Retina (tissue), 1 donor: ENCODE results near the gene CBFB.
"Not testable (repeated sequence)": the region's sequence is repeated elsewhere in the genome, so short reads cannot be mapped to it uniquely, and the experiment has no call there.

Source experiments
- DNase-seq: peaks from one replicate; pipeline ENCODE4 v3.0.0-alpha.2; 2016

The CBFB gene

DNA sequence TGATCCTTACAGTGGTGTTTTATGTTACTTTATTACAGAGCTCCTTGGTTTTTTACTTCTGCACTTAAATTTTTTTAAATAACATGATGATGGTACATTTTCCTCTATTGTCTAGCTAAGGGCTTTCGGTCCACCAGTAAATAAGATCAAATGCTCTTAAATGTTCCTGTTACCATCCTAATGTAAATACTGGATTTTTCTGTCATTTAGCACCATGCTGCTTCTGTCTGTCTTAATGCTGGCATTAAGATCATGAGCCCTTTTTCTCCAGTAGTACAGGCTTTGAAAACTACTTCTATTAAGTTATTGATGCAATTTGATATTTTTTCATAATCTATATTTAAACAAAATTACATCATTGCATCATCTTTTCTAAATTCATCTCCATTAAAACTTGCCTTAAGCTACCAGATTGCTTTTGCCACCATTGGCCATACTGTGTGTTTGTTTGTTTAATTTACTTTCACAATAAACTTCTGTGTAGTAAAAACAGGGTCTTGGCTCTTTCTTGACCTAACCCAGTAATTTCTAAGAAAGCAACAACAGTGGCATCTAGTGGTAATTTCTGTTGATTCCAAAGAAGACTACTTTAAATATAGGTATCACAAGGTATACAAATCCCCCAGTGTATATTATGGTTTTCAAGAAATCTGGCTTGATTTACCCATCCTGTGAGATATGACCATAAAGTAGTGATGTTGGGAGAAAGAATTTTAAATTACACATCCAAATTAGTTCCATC, 71.8 kb downstream of the CBFB start:
- DNase-seq: no peak

DNA sequence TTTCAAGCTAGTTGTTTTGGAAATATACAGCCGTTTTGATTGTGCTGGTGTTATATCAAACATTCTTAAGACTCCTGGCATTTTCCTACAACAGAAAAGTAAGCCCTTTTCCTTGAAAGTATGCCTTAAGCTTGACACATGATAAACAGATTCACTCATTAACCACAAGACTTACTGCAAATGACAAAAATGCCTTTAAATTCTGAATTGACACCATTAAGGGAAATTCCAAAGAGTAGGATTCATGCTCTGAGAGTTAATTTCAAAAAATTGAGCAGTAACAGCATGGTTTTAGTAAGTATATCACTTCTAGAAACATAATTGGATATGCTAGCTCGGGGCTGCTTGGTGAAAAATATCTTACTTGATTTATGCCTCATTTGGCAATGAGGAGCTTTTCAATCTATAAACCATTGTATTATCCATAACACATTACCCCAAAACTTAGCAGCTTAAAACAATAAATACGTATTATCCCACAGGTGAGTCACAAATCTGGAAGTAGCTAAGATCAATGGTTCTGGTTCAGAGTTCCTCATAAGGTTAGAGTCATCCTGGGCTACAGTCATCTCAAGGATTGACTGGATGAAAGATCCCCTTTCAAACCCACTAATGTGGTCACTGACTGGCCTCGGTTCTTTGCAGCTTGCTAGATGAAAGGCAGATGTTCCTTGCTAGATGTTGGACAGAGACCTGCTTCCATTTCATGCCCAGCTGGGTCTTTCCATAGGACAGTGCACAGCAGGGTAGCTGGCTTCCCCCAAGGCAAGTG, 72.5 kb downstream of the CBFB start:
- no peak for DNase-seq

DNA sequence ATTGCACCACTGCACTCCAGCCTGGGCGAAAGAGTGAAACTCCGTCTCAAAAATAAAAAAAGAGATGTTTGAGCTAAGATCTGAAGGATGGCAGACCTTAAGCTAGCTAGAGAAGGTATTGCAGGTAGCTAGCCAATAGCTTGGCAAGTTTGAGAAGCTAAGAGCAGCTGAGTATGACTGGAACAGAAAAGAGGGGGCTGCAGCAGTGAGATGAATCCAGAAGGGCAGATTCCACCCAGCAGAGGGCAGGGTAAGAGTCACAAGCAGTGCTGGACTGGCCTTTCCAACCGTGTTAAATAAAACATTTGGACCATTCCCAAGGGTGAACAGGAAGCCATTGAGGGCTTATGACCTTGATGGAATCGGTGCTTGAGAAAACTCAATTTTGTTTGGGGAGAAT, 75.1 kb downstream of the CBFB start:
- no peak for DNase-seq

DNA sequence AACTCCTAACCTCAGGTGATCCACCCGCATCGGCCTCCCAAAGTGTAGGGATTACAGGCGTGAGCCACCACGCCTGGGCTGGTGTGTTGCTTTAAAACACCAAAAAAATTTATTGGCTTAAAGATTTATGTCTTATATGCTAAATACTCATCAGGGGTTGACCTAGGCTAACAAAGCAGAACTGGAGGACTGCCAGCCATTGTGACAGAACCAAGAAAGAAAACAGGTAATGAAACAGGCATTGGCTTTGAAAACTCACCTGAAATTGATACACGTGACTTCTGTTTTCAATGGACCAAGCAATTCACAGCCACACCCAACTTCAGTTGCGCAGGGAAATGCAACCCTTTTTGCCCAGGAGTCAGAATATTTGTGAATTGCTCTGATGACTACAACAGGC, 75.9 kb downstream of the CBFB start:
- DNase-seq: no peak

DNA sequence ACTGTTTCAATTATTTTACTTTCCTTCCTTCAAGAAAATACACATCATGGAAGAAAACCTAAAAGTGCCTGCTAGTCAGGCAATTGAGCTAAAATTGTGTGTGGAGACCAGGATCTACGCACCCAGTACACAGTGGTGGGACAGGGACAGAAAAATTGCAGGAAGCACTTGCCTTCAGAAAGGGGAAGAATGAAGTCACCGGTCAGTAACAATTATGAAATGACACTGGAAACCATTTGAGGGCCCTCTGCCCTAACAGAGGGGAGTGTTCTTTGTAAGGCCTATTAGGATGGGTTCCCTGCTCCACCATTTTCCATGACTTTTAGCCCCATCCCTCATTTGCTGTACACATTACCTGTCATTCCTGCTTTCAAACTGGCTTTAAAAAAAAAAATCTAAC, 76.3 kb downstream of the CBFB start:
- no peak for DNase-seq

DNA sequence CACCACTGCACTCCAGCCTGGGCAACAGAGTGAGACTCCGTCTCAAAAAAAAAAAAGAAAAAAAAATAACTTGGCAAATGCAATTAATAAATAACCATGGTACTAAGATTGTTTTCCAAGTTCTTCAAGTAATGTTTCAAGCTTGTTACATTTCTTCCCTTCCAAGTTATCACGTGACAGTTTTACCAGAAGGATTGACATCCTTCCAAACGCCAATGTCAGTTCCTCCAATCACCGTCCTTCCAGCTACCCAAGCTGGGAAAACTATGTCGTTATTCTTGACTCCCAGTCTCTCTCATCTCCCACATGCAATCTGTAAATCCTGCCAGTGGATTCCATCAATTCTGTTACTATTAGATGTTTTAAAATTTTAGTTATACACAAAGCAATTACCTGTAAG, 76.9 kb downstream of the CBFB start:
- DNase-seq: no peak

DNA sequence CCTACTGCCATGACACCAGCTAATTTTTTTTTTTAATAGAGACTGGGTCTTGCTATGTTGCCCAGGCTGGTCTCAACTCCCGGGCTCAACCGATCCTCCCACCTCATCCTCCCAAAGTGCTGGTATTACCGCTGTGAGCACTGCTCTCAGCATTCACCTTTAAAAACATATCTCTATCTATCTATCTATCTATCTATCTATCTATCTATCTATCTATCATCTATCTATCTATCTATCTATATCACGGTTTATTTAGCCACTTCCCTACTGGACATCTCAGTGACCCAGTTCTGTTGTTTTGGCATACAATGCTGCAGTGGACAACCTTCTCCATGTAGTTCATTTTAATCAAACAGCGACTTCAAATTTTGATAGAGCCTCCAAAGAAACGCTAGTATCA, 79.5 kb downstream of the CBFB start:
- no peak for DNase-seq

DNA sequence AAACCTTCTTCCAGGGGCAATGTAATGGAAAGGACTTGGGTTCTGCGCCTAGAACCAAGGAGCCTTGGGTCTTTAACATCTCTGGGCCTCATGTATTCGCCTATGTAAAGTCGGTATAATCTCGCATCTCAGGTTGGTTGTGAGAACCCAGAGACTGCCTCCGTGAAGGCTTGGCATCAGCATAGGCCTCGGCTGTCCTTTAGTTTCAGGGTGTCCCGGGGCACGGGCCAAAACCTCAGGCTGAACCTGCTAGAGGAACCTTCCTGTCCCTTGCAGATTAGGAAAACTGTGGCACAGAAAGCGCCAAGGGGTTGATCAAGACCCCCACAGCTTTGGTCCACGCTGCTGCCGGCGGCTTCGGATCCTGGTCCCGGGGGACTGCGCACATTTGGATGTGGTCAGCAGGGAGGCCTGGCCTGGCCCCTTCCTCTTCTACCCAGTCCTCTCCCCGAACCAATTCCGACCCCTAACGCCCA, 80.0 kb downstream of the CBFB start:
- no peak for DNase-seq

DNA sequence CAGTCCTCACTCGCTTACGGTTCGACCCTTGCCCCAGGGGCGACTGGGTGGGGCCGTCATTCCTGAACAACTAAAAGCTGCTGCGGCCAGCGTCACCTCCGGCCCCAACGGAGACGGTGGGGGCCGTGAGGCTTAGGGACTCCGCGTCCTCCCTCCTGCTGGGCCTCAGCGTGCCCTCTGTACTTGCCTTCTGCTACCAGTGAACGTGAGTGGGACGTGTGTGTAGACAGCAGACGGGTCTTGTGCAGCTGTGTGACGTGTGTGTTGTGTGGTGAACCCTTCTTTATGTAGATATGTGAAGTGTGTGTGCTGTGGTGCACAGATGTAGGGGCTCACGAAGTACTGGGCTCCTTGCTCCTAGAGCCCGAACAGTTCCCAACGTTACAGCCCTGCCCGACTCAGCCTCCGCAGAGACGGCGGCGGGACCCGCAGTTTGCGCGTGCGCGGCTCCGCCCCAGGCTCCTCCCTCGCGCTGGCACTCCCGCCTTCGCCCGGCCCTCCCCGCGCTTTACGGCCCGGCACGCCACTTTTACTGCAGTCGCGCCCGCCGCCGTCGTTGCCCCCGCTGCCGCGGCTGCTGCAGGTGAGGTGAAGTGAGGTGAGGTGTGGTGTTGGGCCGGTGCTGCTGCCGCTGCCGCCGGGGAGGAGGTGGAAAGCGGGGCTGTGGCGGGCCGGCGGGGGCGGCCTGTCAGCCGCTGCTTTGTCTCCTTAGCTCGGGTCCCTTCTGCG, 80.6 kb downstream of the CBFB start, which contains the start of gene PHAF1:
Gene PHAF1 (plus strand): TSS at position 535 of the 729 bp plus-strand sequence. CDS start 235 bp downstream, outside the sequence.
- DNase-seq: peak; percentile 99

DNA sequence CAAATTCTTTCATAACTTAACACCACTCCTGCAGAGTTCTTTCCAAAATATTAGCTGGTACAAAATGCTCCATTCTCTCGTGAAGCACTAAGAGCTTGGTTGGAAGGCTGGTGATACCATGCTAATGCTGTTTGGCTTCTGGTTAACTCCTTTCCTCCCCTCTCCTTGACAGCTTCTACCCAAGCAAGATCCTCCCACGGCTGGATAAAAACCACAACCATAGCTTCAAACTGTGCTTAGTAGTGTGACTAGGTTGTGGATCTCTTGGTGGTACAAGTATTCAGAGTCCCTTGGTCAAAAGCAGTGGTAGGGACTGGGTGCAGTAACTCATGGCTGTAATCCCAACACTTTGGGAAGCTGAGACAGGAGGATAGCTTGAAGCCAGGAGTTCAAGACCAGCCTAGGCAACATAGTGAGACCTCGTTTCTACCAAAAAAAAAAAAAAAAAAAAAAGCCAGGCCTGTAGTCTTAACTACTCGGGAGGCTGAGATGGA, 83.0 kb downstream of the CBFB start:
- DNase-seq: no peak

DNA sequence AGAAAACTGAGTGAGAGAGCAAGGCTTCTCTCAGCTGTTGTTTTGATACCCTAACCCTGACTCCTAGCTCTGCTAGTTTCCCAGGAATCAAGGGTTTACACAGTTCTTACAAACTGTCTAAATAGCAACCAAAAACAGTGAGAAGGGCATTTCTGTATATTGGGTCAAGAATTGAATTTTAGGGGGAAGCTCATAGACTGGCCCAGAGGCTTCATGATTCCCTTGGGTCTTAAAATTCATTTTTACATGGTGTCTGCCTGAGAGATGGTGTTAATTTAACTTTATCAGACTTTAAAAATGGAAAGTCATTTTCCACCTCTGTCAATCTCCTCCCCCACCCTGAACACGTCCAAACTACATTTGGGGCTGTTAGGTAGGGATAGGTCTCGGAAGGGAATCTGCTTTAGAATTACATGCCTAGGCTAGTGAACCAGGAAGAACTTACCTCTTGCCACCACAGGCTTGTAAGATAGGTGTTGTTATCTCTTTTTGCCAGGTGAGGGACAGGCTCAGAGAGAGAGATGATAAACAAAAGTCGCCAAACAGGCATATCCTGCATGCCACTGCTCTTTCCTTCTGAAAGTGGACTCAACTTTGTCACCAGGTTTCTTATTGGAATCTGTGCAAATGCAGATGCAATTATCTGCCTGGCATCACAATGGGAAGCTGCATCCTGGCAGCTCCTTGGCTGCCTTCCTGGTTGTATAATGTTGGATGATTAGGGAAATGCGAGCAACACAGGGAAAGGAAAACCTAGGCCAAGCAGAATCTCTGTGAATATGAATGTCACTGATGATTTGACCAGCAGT, 83.8 kb downstream of the CBFB start:
- no peak for DNase-seq

DNA sequence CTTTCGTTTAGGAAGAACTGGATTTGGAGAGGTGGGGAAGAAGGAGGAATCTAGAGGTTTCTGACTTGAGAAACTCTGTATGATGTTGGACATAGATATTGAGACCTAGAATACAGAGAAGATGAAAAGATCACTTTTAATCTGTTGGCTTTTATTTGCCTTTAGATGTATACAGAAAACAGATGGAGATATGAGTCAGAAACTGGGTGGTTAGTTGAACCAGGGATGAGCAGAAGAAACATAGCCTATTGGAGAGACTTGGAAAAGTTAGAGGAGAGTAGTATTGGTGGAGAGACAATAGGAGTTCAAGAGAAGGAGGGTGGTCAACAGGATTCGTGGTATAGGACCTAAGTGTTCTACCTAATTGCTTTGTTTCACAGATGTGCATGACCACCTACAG, 85.8 kb downstream of the CBFB start:
- no peak for DNase-seq

DNA sequence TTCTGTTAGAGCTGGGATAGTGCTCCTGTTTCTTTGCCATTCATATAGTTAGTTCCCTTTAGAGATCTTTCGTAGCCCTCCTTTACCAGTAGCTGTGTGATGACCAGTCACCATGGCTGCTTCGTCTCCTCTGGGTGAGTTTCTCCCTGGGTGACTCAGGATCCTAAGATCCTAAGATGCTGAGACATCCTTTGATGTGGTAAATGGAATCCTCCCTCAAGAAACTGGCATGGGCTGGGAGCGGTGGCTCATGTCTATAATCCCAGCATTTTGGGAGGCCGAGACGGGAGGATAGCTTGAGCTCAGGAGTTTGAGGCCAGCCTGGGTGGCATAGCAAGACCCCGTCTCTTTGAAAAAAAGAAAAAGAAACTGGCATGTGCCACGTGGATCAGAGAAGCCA, 86.7 kb downstream of the CBFB start:
- no peak for DNase-seq

DNA sequence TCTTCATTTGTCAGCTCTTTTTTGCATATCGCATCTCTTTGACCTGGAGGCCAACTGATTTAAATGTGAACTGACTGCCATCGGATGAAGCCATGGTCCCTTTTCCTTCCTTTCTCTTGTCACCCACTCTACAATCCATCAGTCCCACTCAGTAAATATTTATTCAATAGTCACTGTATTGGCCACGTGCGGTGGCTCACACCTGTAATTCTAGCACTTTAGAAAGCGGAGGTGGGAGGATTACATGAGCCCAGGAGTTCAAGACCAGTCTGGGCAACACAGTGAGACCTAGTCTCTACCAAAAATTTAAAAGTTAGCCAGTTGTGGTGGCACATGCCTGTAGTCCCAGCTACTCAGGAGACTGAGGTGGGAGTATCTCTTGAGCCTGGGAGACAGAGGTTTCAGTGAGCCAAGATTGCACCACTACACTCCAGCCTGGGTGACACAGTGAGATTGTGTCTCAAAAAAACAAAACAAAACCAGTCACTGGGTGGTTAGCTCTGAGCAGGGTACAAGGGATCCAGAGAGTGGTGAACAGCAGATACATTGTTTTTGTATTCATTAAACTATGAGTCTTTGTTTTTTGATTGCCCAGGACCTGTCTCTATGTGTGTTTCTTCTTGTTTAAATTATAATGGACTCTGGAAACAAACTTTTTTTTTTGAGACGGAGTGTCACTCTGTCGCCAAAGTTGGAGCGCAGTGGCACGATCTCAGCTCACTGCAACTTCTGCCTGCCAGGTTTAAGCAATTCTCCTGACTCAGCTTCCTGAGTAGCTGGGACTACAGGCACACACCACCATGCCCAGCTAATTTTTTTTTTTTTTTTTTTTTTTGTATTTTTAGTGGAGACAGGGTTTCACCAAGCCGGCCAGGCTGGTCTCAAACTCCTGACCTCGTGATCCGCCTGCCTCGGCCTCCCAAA, 87.7 kb downstream of the CBFB start:
- no peak for DNase-seq

DNA sequence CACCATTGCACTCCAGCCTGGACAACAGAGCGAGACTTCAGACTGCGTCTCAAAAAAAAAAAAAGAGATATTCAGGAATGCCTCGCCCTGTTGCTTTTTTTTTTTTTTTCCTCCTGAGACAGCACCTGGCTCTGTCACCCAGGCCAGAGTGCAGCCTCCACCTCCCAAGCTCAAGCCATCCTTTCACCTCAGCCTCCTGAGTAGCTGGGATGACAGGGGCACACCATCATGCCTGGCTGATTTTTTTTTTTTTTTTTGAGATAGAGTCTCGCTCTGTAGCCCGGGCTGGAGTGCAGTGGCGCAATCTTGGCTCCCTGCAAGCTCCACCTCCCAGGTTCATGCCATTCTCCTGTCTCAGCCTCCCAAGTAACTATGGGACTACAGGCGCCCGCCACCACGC, 88.8 kb downstream of the CBFB start:
- DNase-seq: no peak

DNA sequence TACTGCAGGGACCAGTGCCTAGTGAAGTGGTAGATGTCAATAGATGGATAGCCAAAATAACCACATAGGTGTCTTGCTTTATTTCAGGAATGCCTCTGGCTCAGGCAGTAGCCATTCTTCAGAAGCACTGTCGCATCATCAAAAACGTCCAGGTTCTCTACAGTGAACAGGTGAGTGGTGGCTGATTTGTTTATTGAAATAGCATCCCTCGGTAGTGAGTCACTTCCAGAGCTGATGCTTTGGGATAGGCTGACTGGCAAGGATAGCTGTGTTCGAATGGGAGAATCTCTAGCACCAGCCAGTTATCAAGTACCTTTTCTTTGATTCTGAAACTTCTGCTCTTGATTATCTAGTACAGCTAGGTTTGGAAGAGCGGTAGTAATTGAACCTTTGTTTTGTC, 91.1 kb downstream of the CBFB start:
- no peak for DNase-seq

DNA sequence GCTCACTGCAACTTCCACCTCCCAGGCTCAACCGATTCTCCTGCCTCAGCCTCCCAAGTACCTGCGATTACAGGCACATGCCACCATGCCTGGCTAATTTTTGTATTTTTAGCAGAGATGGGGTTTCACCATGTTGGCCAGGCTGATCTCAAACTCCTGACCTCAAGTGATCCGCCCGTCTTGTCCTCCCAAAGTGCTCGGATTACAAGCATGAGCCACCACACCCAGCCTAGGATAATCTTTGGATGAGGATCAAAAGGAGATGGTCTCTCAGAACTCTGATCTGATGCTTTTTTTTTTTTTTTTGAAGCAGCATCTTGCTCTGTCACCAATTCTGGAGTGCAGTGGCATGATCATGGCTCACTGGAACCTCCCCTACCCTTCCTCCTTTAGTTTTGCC, 93.8 kb downstream of the CBFB start:
- not testable (repeated sequence) for DNase-seq

DNA sequence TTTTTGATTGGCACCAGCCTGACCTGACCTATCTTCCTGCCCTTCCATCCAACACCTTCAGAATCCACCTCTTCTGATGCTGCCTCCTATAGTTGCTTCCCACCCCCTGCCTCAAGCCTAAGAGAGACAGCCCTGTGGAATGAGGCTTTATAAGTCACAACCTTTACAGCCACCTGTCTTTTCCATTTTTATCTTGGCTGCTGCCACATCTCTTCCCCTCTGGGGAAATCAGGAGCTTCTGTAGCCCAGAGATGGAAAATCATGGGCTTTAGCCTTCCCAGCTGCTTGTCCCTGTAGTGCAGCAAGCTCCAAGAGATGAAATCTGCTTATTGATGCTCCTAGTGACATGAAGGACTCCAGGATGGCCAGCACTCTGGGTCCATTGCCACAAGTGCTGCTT, 99.5 kb downstream of the CBFB start:
- DNase-seq: no peak

DNA sequence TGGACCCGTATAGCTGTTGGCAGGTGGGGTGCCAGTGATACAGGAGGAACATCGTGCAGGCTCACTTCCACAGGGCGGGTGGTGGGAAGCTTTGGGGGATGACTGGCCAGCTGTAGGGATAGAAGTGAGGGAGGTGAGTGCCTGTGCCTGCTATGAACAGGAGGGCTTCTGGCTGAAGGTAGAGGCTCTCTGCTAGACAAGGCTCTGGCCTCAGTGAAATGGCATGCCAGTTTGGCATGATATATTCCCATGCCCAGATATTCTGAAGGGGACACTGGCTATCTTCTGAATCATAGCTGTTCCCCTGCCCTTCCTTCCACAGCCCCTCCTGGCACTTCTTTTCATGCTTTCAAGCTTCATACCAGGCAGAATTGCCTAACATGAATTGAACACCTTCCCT, 99.9 kb downstream of the CBFB start:
- no peak for DNase-seq

DNA sequence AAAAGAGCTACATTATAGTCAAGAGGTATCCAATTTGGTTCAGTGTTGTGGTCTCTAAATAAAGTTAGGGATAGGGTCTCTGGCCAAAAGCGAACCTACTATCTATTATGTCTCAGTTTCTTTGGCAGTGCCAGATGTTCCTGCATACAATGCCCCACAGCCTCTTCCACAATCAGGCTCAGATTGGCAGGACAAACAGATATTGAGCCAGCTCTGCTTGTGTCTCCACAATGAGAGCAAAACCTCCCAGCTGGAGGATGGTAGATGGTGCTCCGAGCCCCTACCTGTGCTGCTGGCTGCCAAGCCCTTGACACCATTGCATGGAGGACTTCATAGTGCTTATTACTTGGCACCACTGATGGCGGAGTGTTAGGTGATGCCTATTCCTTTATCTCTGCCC, 100.5 kb downstream of the CBFB start:
- no peak for DNase-seq

DNA sequence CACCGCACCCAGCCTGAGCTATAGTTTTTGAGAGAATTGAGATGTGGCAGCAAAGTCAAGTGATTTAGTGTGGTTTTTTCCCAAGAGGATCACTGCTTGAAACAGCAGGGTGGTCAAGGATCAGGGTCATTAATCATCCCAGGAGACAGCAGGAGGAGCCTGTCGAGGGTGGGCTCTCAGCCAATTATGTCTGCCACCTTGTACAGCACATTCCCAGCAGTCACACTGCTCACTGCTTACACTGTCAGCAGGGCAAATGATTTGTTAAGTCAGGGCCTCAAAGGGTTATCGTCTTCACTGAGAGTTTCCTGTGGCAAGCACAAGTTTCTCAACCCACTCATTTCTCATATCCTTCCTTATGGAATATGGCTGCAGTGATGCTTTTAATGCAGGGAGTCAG, 108.7 kb downstream of the CBFB start:
- DNase-seq: no peak
